HG03175 (cell line): ENCODE data around the gene STX18.
"Not testable (repeated sequence)": the region's sequence is repeated elsewhere in the genome, so short reads cannot be mapped to it uniquely, and the experiment has no call there.

Experiments
- ATAC-seq: cut with Tn5 transposase; IDR thresholded peaks from one replicate; pipeline ENCODE4 v1.9.1; 2021; ENCODE audit warnings: mild to moderate bottlenecking, moderate library complexity; ENCODE audit not compliant: unreplicated experiment

Gene STX18

DNA sequence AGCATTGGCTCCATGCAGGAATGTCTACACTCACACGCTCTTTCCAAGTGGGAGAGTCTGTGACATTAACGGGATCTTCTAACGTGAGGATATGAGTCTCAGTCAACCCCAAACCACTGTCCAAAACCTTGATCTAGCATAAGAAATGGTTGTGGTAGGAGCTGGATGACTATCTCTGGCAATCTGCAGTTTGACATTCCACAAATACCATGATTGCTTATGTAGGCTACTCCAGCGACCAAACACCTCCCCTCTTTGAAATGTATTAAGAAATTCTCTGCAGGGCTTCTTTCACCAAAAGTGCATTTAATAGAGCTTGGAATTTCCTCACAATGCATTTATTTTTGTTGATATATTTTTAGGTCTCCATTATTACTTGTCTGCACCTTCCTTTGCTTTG lies 14.1 kb upstream of the STX18 start:
- no peak for ATAC-seq

DNA sequence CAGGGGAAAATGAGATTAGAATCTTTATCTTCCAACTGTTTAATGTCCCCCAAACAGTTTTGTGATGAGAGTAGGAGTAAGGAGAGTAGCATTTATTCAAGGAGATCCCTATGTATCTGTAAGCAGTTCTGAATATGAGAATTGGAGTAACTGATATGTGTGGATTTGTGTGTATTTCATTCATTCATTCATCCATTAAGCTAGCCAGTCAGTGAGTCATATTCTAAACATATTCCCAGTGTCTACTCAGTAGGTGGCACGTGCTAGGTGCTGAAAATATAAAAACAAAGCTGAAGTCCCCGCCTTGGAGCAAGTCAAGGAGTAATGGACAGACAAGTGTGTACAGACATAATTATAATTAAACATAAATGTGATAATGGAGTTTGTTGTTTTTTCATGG lies 12.4 kb upstream of the STX18 start:
- ATAC-seq, result no peak

DNA sequence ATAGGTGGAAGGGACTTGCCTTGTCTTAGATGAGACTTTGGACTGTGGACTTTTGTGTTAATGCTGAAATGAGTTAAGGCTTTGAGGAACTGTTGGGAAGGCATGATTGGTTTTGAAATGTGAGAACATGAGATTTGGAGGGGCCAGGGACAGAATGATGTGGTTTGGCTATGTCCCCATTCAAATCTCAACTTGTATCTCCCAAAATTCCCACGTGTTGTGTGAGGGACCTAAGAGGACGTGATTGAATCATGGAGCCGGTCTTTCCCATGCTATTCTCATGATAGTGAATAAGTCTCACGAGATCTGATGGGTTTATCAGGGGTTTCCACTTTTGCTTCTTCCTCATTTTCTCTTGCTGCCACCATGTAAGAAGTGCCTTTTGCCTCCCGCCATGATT lies 10.2 kb upstream of the STX18 start:
- not testable (repeated sequence) for ATAC-seq

DNA sequence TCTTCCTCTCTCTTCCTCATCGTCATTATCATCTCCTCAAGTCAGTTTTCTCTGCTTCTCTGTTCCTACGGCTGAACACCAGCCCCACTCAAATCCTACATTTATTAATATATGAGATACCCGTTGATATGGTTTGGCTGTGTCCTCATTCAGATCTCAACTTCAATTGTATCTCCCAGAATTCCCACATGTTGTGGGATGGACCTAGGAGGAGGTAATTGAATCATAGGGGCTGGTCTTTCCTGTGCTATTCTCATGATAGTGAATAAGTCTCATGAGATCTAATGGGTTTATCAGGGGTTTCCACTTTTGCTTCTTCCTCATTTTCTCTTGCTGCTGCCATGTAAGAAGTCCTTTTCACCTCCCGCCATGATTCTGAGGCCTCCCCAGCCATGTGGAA lies 8.3 kb upstream of the STX18 start:
- not testable (repeated sequence) for ATAC-seq

DNA sequence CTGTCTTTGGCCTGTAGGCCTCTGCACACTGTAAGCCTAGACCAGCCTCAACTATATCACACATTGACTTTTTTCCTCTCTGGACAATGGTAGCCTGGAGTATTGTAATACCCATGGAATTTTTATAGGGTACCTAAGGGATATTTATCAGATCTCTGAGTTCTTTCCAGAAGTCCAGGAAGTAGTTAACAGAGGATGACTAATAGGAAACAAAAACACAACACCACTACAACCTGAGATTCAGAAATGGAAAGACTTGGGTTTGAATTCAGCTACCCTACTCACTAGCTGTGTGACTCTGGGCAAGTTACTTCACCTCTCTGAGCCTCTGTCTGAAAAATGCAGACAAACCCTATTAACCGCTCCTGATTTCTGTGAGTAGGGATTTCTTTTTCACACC lies 7.7 kb upstream of the STX18 start:
- no peak for ATAC-seq

DNA sequence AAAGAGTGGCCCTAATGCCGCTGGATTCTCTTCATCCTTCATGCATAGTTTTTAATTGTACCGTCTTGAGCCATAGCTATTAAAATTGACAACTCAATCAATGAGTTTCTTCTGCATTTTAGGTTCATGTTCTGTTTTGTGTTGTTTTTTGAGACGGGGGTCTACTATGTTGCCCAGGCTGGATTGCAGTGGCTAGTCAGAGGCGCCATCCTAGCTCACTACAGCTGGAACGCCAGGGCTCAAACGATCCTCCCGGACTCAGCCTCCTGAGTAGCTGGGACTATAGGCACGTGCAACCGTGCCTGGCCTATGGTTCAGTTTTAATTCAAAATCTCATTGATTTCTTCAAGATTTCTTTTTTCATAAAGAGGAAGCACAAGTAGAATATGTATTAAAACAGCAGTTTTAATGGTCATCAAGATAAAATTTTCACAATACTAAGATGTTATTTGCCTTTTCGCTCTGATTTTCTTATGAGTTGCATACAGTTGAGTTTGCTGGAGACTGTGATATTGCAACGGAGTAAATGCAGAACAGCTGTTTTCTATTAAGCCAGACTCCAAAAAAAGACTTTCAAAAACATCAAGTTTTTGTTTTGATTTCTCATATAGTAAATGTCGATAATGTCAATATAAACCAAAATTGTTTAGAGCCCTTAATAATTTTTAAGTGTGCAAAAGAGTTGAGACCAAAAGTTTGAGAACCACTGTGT lies 1.1 kb upstream of the STX18 start:
- no peak for ATAC-seq

DNA sequence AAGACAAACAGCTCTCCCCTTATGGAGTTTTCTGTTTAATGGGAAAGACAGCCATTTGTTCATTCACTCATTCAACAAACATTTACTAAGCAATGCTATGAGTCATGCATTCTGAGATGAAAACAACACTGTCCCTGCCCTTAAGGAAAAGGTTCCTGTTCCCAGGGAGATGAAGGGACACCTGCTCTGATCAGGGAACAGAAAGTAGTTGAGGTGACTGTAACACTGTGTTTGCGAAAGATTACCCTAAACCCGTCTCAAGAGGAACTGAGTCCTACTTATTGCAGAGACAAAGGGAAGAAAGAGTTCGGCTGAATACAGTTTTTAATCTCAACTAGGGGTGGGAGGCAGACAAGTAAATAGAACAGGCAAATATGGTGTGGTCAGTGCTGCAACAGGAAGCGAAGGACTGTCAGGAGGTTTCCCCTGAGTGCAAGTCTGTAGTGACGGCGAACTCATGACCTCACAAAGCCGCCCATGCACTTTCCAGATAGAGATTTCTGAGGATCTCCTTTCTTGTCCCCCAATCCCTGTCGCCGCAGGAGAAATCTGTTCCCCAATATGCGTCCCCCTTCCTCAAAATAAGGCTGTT lies 712 bp downstream of the STX18 start:
- ATAC-seq, result peak; percentile 47

DNA sequence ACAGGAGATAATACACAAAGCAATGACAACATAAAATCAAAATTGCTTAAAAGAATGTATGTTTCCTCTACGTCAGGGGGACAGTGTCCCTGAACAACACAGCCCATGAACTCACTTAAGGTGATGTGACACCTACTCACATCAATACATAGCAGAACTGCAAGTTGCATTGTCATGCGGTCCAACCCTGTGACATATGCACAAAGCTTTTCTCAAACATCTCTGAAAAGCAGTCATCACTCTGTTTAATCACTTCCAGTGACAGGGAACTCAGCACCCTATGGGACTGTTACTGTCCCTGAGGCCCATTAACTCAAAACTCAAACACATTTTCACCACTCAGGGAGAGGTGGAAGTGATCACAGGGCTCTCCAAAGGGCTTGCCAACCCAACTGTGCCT lies 2.4 kb downstream of the STX18 start:
- no peak for ATAC-seq

DNA sequence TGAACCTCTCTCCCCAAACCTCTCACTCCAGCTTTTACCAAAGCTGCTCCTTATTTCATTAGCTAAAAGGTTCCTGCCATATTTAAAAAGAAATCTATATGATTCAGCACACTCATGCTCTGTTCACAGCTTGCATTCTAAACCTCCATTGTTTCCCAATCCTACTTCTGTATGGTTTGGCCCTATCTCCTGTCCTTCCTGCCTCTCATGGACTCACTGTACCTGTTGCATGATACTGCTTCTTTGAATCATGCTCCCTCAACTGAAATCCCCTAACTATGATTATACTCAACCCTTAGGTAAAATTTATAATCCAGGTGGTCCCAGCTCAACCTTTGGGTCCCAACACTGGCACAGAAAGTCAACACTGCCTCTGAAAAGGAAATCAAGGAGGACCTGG lies 6.3 kb downstream of the STX18 start:
- ATAC-seq, result no peak

DNA sequence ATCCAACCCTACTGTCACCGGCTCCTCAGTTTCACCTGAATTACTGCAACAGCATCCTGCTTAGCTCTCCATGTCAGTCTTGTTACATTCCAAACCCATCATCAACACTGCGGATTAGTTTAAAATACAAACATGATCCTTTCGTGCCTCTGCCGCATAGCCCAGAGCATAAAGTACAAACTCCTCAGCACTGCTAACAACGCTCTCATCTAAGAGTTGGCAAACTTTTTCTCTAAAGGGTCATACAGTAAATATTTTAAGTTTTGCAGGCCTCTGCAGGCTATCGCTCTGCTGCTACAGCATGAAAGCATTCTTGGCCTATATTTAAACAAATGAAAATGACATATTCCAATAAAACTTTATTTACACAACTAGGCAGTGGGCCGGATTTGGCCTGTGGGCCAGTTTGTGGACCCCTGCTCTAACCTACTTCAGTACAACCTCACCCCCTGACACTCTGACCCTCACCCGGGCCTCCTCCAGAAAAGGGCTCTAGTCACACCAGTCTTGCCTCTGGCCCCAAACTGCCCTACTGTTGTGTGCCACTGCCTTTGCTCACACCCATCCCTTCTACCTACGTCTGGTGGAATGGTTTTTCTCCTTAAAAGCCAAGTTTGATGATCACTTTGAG lies 7.2 kb downstream of the STX18 start:
- ATAC-seq, result no peak

DNA sequence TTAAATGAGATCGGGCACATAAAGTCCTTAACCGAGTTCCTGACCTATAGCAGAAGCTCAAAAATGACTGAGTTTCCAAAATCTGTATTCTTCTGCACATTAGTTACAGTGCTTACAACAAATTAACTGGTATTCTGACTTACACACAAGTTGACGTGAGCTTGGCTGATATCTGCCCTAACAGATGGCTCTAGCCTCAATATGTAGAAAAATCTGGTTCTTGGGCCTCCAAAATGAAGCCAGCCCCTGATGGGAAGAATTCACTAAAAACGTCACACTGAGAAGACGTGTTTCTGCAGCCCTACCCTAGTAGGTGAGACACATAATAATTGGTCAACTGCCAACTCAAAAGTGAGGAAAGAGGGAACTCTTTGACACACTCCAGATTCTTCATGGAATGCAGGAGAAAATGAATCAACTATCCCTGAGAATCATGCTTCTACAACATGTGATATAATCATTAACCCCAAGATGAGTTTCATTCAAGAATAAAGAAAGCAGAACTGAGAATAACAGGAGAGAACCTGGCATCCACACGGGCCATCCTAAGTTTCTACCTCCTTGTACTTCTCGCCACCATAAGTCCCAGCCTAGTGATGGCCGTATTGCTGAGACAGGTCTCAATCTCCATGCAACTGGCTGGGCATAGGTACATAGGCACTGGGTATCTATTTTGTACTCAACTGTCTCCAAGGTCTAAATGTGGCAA lies 8.2 kb downstream of the STX18 start:
- ATAC-seq, result no peak

DNA sequence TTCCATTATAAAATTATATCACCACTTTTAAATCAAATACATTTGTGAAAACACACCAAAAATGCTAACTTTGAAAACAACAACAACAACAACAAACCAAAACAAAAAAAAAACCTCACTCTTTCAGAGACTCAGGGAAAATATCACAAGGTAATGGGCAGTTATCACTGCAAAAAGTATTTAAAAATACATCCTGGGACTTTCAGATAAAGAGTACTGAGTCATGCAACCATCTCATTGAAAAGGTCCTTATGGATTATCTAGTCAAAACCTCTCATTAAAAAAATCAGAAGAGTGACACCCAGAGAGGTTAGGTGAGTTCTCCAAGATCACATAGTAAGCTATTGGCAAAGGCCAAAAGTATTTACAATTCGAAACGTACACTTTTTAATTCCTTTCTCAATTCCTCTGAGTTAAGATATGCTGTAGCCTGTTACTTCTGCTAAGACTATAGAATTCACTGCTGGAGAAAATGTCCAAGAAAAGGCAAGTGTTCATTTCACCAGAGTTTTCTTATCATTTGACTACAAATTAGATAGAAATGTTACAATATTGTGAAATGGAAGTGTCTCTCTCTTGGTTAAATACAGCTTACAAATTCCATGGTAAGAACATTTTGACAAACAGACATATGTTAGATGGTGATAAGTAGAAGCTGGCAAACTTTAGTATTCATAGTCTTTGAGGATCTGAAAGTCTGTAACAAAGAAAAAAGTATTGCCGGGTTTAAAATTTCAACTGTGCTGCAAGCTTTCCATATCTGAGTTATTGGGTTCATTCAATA lies 9.3 kb downstream of the STX18 start:
- no peak for ATAC-seq

DNA sequence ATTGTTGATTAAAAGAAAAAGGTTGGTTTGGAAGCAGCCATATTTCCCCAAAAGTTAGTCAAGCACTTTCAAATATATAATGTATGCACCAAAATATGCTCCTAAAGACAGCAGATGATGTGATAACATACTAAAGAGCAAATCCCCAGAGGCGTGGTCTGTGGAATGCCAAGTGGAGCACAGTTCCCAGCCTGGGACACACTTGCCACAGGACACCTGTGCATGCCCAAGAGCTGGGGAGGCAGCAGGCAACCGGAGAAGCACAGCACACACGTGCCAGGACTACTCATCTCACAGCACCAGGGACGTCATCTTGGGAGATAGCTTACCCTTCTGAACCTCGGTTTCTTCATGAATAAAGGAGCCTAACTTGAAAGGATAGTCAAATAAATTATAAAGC lies 12.5 kb downstream of the STX18 start:
- ATAC-seq, result no peak

DNA sequence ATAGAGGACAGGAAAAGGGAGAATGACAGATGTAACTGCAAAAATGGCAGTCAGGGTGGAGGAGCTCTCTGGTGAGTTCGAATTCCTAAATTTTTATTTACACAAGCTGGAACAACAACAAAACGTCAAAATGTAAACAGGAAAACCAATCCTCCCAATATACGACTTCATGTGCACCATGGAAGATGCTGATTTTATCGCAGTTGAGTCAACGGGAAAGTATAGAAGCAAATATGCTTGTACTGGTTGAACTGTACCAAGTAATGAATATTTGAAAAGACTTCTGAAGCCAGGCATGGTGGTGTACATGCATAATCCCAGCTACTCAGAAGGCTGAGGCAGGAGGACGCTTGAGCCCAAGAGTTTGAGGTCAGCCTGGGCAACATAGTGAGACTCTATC lies 15.4 kb downstream of the STX18 start:
- ATAC-seq, result no peak

DNA sequence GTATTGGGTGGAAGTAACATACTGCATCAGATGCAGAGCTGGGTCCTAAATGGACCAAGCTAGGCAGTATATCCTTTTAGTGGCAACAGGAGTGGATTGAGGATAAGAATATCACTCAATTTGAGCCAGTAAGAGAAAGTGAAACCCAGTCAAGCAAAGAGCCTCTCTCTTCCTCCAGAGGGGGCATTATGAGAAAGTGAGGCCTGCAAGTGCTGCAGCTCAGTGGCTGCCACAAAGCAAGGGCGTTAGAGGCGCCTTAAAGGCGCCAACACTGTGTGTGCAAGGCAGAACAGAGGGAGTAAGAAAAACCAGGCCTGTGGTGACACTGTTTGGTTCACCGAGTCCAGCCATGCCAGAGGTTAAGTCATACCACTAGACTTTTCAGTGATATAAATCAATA lies 17.5 kb downstream of the STX18 start:
- peak; percentile 99 for ATAC-seq

DNA sequence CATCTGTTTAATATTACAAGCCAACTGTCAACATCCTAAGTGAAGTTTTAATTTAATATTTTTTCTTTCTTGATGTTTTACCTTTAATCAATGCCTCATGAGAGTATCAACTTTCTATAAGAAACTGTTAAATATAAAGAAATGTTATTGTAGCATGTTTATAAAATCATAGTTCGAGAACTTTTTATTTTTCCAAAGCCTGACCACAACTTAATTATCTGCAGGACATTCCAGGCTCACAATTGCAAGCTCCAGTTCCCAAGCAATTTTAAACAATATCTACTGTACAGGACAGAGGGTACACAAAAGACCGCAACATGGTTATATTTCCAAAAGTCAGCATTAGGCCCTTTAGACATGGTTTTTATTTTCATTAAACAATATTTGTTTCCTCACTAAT lies 20.1 kb downstream of the STX18 start:
- no peak for ATAC-seq

DNA sequence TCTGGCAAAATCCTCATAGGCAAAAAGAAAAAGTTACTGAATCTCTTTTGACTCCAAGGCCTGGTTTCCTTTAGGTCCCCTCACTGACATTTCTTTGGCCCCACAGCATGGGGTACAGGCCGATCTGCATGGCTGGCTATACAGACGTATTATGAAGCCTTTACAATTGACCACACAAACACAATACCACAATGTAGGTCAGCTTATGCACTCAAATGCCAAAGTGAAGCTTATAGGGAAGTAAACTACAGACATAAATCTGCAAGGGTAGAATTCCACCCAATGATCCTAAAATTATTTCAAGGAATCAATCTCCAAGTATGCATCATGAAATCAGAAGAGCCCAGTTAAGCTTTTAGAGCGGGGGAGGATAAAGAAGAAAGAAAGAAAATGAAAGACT lies 20.7 kb downstream of the STX18 start:
- no peak for ATAC-seq

DNA sequence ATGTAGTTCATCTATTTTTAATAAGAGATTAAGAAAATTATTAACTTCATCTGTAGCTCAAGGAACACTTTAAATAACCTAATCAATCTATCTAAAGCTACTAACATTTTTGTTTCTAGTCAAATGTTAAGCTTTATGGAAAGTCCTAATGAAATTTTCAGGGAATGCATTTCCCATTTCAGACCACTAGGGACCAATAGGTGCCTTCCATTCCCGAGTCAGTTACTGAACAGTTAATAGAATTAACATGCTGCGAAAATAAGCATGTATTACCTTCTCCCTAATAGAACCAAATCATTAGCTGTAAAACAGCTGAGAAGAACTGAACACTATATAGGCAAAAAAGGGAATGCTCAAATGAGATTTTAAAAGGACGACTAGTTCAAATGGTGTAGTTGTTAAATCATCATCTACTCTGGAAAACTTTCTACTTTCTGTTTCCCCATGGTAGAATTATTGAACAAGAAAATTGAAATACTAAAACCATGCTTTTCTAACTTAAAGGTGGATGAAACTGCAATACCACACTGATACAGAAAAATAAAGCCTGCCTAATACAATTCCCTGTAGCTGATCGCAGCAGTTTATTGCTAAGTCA lies 22.5 kb downstream of the STX18 start:
- no peak for ATAC-seq

DNA sequence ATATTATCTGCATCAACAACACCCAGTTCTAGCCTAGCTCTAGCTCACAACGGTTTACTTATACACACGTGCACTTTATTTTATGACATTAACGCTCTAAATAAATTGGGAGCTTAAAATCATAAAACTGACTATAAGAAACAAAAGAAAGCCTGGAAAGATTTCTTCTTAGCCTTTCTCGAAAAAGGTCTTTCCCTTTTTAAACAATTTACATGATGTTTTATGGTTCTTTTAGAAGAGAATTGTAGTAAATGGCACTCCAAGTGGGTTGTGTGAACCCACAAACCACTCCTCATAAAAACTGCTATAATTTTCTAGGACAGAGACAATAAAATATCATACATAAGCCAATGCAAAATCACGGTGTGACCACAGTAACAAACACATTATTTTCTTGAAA lies 23.1 kb downstream of the STX18 start:
- no peak for ATAC-seq

DNA sequence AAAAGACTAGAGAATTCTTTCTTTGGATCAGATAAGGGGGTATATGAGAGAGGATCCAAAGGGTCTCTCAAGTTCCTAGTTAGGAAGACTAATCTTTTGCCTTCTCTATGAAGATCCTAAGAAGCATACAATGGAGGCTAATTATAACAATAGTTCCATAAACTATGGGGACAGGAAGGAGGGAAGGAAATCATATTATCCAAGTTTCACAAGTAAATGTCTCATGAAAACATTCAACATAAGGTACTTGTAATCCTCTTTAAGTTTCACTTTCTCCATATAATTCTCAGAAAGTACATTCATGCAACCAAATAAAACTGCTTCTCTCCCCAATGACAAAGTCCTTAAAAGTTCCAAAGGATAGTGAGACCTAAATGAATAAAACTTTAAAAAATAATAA lies 27.1 kb downstream of the STX18 start:
- ATAC-seq, result no peak

DNA sequence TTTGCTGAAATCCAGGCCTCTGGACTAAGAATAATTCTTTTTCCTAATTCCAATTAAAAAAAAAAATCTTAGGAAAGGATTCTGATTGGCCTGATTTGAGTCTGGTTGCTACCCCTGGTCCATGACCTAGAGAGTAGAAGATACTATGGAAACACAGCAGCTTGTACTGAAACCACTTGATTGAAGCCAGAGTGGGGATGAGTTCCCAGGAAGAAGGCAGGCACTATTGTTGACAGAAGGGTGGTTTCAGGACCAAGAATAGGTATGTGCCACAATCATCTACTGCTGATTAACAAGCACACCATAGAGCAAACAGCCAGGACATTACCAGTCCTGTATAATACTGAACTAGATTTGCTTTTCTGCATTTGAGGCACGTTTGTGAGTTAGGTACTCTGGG lies 29.6 kb downstream of the STX18 start:
- no peak for ATAC-seq
